GM18951 (cell line): ENCODE results near the gene ATP8B4.

ENCODE experiments used
- POLR2A ChIP-seq: IDR thresholded peaks from 4 replicates; pipeline ENCODE4 v1.6.1; 2011; ENCODE audit warnings: mild to moderate bottlenecking; ENCODE audit not compliant: insufficient read length, insufficient read depth; ENCODE audit errors: extremely low read depth
- in situ Hi-C: fragments of 300-500 bp; cut with MboI; formaldehyde crosslinking; loops from one replicate; pipeline ENCODE4 v1.12.0; 2022; ENCODE audit warnings: low sequenced_read_pairs, mixed read lengths, inconsistent platforms; ENCODE audit not compliant: unreplicated experiment

Gene ATP8B4

DNA sequence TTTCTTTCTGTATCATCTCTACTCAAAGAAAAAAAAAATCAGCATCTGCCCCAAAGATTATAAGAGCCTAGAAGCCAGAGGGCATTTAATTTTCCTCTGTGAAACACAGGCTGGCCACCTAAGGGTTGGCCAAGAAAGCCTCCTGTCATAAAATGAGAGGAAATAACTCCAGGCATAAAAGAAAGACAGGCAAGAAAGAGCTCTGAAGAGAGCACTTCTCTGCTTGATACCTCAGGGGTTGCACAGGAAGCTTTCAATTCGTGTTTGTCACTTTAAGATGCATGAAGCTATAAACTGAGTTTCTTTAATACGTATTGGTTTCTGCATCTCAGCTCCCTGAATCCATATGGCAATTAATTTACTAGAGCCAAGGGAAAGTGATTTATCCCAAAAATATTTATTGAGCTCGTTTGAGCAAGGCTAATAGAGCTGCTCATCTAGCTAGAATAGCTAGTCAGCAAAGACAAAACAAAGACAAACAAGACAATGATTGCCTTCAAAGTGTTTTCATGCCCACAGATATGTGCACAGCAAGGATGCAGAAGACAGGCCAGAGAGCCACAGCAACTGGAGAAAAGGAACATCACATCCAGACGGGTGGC, 35.5 kb downstream of the ATP8B4 start:
- in situ Hi-C loops, result no loop called here
- no peak for TF ChIP-seq POLR2A

DNA sequence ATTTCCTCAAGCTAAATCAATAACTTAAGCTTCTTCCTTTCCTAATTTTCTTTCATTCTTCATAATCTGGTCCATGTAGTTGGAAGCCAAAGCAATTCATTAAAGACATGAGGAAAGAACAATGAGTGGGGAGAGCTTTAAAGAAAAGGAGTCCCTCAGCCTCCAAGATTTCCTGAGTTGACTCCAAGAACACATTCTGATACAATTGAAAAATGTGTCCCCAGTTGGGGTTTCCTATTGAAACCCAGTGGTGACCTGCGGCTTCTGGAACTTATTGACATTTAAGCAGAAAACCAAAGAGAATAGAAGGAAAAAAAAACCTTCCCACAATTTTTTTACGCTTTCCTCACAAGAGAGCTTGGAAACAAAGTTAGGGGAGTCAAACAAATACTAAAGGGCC, 37.0 kb downstream of the ATP8B4 start:
- in situ Hi-C loops, result no loop called here

DNA sequence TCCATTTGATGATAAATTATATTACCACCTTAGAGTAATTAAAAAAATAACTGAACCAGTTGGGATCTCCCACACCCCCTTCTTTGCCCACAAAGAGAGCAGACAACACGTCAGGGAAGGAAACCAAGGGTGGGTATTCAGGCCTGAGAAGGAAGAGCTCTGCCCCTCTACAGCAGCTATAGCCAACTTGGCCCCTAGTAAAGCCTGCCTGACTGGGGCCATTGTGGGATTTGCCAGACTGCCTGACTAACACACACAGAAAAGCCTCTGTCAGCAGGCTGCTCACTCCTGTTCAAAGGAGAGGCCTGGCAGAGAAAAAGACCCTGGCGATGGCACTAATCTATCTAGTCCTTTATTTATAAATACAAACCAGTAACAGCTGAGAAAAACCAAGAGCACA, 41.4 kb downstream of the ATP8B4 start:
- in situ Hi-C loops, result no loop called here
- TF ChIP-seq POLR2A, result no peak

More for the DNA sequence above, 37.0 kb downstream of the ATP8B4 start:
- TF ChIP-seq POLR2A, result no peak

DNA sequence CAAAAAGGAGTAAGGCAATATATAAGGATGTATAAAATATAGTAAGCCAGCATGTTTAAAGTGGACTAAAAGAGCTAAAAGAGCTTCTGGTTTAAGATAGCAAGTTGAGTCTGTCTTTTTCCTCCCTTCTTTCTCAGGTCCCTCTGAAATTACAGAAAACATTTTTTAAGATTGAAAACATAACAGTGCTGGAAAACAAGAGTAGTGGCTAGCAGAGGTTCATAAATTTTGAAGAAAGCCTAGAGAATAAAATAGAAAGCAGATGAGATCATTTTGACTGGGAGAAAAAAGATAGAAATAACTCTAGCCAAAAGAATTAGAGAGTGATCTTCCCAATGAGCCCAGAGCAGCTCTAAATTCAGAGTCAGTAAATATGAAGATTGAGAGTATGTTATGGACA, 41.9 kb downstream of the ATP8B4 start:
- TF ChIP-seq POLR2A, result no peak
- in situ Hi-C loops, result no loop called here

DNA sequence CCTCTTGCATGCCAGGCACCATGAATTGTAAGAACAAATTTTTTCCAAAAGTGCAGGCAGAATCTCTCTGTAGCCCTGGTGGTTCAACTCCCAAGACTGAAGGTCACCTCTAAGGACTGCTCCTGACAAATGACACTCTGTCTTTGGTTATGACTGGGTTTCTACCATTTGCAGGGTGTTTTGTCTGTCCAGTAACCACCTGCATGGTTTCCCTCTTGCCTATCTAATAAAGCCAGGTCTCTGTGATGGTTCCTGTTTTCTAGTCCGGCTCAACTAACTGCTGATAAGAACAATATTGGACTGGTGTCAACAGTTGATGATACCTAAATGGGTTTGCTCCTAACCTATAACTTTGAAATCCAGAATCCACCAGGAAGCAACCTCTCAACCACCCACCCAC, 43.7 kb downstream of the ATP8B4 start:
- TF ChIP-seq POLR2A, result no peak
- in situ Hi-C loops, result no loop called here

DNA sequence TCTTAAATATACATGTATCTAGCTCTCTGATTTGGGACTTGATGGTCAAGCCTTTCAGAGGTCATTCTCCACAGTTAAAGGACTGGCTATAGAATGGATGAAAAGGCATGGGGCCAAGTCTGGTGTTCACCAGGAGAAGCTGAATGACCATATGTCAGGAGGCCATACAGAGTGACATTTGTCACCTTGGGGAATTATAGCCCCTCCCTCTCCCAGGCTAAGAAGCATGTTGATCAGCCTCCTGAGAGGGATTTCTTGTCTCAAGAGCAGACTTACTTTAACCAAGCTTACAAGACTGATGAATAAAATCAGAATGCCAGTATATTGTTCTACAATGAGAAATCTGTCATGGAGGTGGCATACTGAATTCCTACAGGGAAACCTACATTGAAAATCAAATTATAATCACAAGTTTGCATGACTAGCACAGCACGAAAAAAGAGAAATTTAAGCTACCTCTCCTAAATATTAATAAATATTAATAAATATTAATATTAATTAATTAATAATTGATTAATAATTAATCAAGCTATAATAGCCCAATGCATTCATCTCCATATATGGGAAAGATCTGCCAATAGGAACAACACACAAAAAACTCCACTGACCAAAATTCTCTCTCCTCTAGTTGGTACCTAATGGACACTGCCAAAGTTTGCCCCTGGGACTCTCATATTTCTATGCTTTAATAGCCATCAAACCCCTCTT, 47.3 kb downstream of the ATP8B4 start:
- in situ Hi-C loops, result no loop called here

DNA sequence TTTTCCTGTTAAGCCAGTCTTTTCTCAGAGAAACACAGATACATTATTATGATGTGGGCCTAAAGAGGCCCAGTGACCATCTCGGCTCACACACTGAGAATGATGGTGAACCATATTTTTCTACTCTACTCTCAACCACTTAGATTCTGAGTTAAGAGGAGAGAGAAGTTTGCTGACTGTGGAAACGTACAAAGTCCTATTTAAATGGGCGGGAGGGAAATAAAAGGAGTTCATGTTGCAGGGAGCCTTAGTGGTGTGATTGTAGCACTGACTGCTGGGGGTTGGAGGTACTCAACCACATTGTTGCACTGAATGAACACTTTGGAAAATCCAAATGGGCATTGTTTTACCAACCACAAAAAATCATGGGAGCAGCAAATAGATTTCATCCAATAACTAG, 51.0 kb downstream of the ATP8B4 start:
- no peak for TF ChIP-seq POLR2A
- in situ Hi-C loops, result no loop called here

More for the DNA sequence above, 47.3 kb downstream of the ATP8B4 start:
- TF ChIP-seq POLR2A, result no peak

DNA sequence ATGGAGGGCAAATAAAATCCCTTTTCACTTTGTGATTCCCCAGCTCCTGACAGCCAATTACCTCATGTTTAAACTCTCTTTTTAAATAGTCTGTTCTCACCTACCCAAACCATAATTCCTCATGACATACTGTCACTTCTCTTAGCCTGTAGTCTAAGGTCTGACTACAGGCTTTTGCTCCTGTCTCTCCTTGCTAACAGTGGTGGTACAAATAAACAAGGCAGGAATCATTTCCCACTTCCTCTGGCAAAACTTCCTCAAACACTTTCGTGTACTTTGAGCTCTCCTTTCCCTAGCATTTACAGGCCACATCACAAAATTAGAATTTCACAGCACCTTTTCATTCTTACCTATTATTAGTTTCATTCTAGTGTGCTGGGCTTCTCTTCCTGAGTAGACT, 51.8 kb downstream of the ATP8B4 start:
- TF ChIP-seq POLR2A, result no peak
- in situ Hi-C loops, result no loop called here

DNA sequence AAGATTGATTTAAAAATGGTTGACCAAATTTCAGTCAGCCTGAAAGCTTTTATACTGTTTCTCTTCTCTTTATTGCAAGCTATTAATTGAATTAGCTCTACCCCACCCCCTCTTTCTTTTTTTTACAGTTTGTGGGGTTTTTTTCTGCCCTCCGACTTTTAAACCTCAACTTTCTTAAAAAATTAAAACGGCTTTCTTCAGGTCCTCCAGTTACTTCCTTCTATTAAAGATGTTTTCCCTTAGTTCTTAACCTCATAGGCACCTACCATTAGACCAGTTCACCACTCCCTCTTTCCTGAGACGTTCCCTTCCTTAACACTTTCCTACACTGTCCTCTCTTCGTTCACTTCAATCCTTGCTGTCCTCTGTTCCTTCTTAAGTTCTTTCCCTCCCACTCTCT, 52.4 kb downstream of the ATP8B4 start:
- no peak for TF ChIP-seq POLR2A

DNA sequence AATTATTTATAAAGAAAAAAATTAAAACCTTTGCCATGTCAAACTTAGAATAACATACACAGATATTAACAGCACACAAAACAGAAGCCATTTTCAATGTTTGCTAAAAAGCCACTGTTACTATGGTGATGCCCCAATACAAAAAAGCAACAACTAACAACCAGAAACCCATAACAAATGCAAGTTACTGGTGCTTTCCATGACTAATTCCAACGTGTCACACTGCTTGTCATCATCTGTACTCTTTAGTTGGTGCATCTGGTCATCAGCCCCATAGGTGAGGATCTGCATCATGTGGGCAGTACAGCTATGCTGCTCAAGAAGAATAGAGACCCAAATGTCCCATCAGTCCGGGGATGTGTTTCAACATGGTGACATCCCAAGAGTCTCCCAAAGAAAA, 52.8 kb downstream of the ATP8B4 start:
- no peak for TF ChIP-seq POLR2A
- in situ Hi-C loops, result no loop called here

More for the DNA sequence above, 52.4 kb downstream of the ATP8B4 start:
- in situ Hi-C loops, result no loop called here

DNA sequence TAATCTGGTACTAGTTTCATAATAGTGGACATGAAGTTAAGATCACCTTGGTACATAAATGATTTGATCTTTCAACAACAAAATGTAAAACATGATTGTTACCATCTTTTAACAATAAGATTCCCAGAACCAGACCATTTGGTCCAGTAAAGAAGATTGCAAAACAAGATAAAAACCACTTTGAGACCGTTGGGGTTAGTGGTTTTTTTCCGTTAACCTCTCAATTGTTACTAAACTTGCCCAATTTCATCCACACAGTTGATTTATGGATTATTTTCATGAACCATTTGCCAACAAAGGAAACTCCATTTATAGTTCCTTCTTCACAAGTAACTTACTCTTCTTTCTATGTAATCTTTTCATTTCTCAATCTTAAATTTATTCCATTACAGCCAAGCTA, 53.8 kb downstream of the ATP8B4 start:
- in situ Hi-C loops, result no loop called here
- no peak for TF ChIP-seq POLR2A

DNA sequence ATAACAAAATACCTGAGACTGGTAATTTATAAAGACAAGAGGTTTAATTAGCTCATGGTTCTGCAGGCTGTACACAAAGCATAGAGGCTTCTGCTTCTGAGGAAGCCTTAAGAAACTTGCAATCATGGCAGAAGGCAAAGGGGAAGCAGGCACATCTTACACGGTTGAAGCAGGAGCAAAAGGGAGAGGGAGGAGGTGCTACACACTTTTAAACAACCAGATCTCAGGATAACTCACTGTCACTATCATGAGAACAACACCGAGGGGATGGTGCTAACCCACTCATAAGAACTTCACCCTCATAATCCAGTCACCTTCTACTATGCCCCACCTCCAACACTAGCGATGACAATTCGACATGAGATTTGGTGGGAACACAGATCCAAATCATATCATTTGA, 54.4 kb downstream of the ATP8B4 start:
- in situ Hi-C loops, result no loop called here
- no peak for TF ChIP-seq POLR2A

DNA sequence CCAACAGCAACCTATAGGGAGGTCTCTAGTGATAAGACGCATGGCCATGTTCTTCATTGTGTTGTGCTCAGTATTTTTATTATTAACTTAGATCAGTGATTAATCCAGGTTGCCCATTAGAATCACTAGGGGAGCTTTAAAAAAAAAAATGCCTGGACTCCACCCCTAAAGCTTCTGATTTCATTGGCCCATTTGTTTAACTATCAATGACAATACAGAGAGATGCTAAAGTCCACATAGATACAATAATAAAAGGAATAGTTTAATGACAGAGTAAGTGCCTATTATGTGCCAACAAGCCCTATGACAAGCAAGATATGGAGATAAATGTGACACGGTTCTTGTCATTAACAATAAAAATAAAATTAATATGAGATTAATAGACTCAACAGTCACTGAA, 55.8 kb downstream of the ATP8B4 start:
- in situ Hi-C loops, result no loop called here
- no peak for TF ChIP-seq POLR2A

DNA sequence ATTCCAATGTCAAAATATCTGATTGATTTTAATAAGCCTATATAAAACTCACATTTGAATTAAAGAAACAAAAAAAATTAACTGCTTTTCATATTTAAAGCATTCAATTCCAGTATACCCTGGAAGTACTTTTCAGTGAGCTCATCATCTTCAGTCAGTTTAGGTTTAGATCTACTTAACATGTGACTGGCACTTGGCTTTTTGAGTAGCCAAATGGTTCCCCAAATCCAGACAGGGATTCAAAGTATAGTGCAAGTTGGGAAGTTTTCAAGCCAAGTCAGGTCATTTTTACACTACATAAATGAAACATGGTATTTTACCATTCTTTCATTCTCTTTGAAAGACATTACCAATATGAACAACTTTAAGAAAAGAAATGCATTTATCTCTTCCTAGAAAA, 57.5 kb downstream of the ATP8B4 start:
- TF ChIP-seq POLR2A, result no peak
- in situ Hi-C loops, result no loop called here
